Glutamatergic neuron (in vitro differentiated cells): ENCODE results near the gene NAV2. TPM values are rescaled to one million over a fixed set of nuclear protein-coding genes. Genes with fewer than 3 reads are reported as not detected.

Source experiments
- DNase-seq: peaks from one replicate; pipeline ENCODE4 v3.0.0; 2022
- H3K27ac Mint-ChIP-seq: one replicate; pipeline ENCODE4 v1.8.0; 2020; ENCODE audit warnings: mild to moderate bottlenecking, mixed read lengths, inconsistent platforms; ENCODE audit not compliant: unreplicated experiment
- H3K27me3 Mint-ChIP-seq: one replicate; pipeline ENCODE4 v1.8.0; 2020; ENCODE audit warnings: mild to moderate bottlenecking, moderate library complexity, mixed read lengths, inconsistent platforms; ENCODE audit not compliant: unreplicated experiment
- H3K36me3 Mint-ChIP-seq: one replicate; pipeline ENCODE4 v1.8.0; 2020; ENCODE audit warnings: mild to moderate bottlenecking, mixed read lengths, inconsistent platforms; ENCODE audit not compliant: unreplicated experiment
- H3K4me1 Mint-ChIP-seq: one replicate; pipeline ENCODE4 v1.8.0; 2020; ENCODE audit warnings: mild to moderate bottlenecking, low read depth, mixed read lengths, inconsistent platforms; ENCODE audit not compliant: unreplicated experiment
- H3K4me3 Mint-ChIP-seq: one replicate; pipeline ENCODE4 v1.8.0; 2020; ENCODE audit warnings: mild to moderate bottlenecking, mixed read lengths, inconsistent platforms; ENCODE audit not compliant: unreplicated experiment
- H3K9me3 Mint-ChIP-seq: one replicate; pipeline ENCODE4 v1.8.0; 2020; ENCODE audit warnings: mild to moderate bottlenecking, moderate library complexity, mixed read lengths, inconsistent platforms; ENCODE audit not compliant: unreplicated experiment
- CTCF ChIP-seq: fragments of 200-600 bp; sonication (generic); IDR thresholded peaks from one replicate; pipeline ENCODE4 v1.5.0; 2021; ENCODE audit not compliant: partially characterized antibody, unreplicated experiment
- total RNA-seq: library from RNA; stranded (reverse); fragmentation: NEBNext Ultra II Directional; extraction: Animal tissue kit (Norgen Biotek cat#: 25700); gene quantifications from one replicate; pipeline ENCODE4 v1.2.1, GENCODE V29; 2021; ENCODE audit not compliant: unreplicated experiment

The NAV2 gene
- total RNA-seq, 1 donor from 2014 or later: 117 TPM

- no peak for DNase-seq
- Mint-ChIP-seq H3K4me1 (peaks cover 28% of the 10 kb centered on the region), H3K27ac (no peak overlapping the region), H3K9me3 (peaks cover 8% of the 10 kb centered on the region), H3K36me3 (no peaks in the 10 kb centered on the region), H3K4me3 (no peak overlapping the region), H3K27me3 (peaks cover 10% of the 10 kb centered on the region)
- TF ChIP-seq CTCF: no peak
These were observed 37.2 kb upstream of the NAV2 start for GRCh38 chr11:19675397-19675796.

- Mint-ChIP-seq H3K36me3 (no peaks in the 10 kb centered on the region), H3K4me1 (peaks cover 22% of the 10 kb centered on the region), H3K27ac (no peak overlapping the region), H3K27me3 (peaks cover 5% of the 10 kb centered on the region), H3K4me3 (no peak overlapping the region), H3K9me3 (peaks cover 5% of the 10 kb centered on the region)
- TF ChIP-seq CTCF: no peak
- DNase-seq: no peak
These were observed 35.9 kb upstream of the NAV2 start for GRCh38 chr11:19676475-19677380.

- H3K27ac Mint-ChIP-seq: no peak overlapping the region
- no peak overlapping the region for H3K4me3 Mint-ChIP-seq
- peaks cover 3% of the 10 kb centered on the region for H3K27me3 Mint-ChIP-seq
- DNase-seq: no peak
- peaks cover 5% of the 10 kb centered on the region for H3K9me3 Mint-ChIP-seq
- no peak for TF ChIP-seq CTCF
- H3K4me1 Mint-ChIP-seq: peaks cover 17% of the 10 kb centered on the region
- no peaks in the 10 kb centered on the region for H3K36me3 Mint-ChIP-seq
These were observed 35.1 kb upstream of the NAV2 start for GRCh38 chr11:19677381-19678080.

- no peak for TF ChIP-seq CTCF
- Mint-ChIP-seq H3K9me3 (peaks cover 3% of the 10 kb centered on the region), H3K4me3 (no peak overlapping the region), H3K27me3 (peaks cover under 1% of the 10 kb centered on the region), H3K4me1 (peaks cover 5% of the 10 kb centered on the region), H3K27ac (no peak overlapping the region), H3K36me3 (no peaks in the 10 kb centered on the region)
- no peak for DNase-seq
These were observed 32.4 kb upstream of the NAV2 start for GRCh38 chr11:19679952-19680828.
